BLaER1 treated with 17β-estradiol and CSF1 and Interleukin-3, amounts not matched to agents 10 nM and 100 nM (cell line): ENCODE results near the gene AUTS2.

ENCODE experiments used
- H3K27ac ChIP-seq, 11 experiments: shearing (Covaris generic); formaldehyde crosslinking; 2 replicates each; pipeline ENCODE4 v1.8.1; 2022
- H3K27me3 ChIP-seq, 11 experiments: shearing (Covaris generic); formaldehyde crosslinking; 2 replicates each; pipeline ENCODE4 v1.8.1; 2022
- H3K36me3 ChIP-seq, 11 experiments: shearing (Covaris generic); formaldehyde crosslinking; 2 replicates each; pipeline ENCODE4 v1.8.1; 2022
- H3K4me1 ChIP-seq, 10 experiments: shearing (Covaris generic); formaldehyde crosslinking; 2 replicates each; pipeline ENCODE4 v1.8.1; 2022
- H3K4me2 ChIP-seq, 11 experiments: shearing (Covaris generic); formaldehyde crosslinking; 2 replicates each; pipeline ENCODE4 v1.8.1; 2022
- H3K4me3 ChIP-seq, 10 experiments: shearing (Covaris generic); formaldehyde crosslinking; 2 replicates each; pipeline ENCODE4 v1.8.1; 2022
- H3K9ac ChIP-seq, 11 experiments: shearing (Covaris generic); formaldehyde crosslinking; 2 replicates each; pipeline ENCODE4 v1.8.1; 2022
- H3K9me3 ChIP-seq, 11 experiments: shearing (Covaris generic); formaldehyde crosslinking; replicated peaks in 1 of 11; 2 replicates each; pipeline ENCODE4 v1.8.1; 2022
- H4K20me1 ChIP-seq, 11 experiments: shearing (Covaris generic); formaldehyde crosslinking; 2 replicates each; pipeline ENCODE4 v1.8.1; 2022
- Cebpa-rat ChIP-seq, 11 experiments: shearing (Covaris generic); IDR thresholded peaks; 2 replicates each; pipeline ENCODE4 v1.8.1; 2022

Gene AUTS2

GRCh38 chr7:69812756-69813155 lies 214.5 kb downstream of the AUTS2 start:
- Histone ChIP-seq H3K36me3 (peaks cover 0 to 5% (median 0%) of the 10 kb centered on the region in 11 experiments; a peak in 2 of 22 replicates), H3K4me1 (peaks cover 0 to 27% (median 19%) of the 10 kb centered on the region in 10 experiments; a peak in 16 of 20 replicates), H3K27me3 (no peaks in the 10 kb centered on the region), H4K20me1 (peaks cover 19 to 61% (median 36%) of the 10 kb centered on the region in 11 experiments; a peak in 15 of 22 replicates), H3K4me3 (no peak overlapping the region), H3K27ac (no peak overlapping the region), H3K9ac (no peak overlapping the region), H3K4me2 (0 out of 22 replicates have a peak overlapping the region, but pooled peaks of 3 of the 11 experiments have one; percentile 2 to 9 (median 2)), H3K9me3 (peaks cover 0 to 10% (median 0%) of the 10 kb centered on the region in 11 experiments; a peak in 1 of 22 replicates)
- no peak for TF ChIP-seq Cebpa-rat (IDR thresholded peaks at IDR 0.05)

- Histone ChIP-seq H3K36me3 (peaks cover 0 to 5% (median 0%) of the 10 kb centered on the region in 11 experiments; a peak in 1 of 22 replicates), H3K27ac (no peak overlapping the region), H3K9me3 (peaks cover 0 to 5% (median 0%) of the 10 kb centered on the region in 11 experiments; a peak in 1 of 22 replicates), H4K20me1 (peaks cover 19 to 71% (median 42%) of the 10 kb centered on the region in 11 experiments; a peak in 15 of 22 replicates), H3K4me1 (peaks cover 0 to 27% (median 19%) of the 10 kb centered on the region in 10 experiments; a peak in 16 of 20 replicates), H3K9ac (no peak overlapping the region), H3K27me3 (no peaks in the 10 kb centered on the region), H3K4me3 (no peak overlapping the region), H3K4me2 (peak overlapping the region in 6 of 11 experiments; percentile 4 to 43 (median 26); a peak in 8 of 22 replicates)
- no peak for TF ChIP-seq Cebpa-rat (IDR thresholded peaks at IDR 0.05)
Measured at GRCh38 chr7:69813637-69814240, 215.5 kb downstream of the AUTS2 start.

- Histone ChIP-seq H3K4me3 (no peak overlapping the region), H4K20me1 (peaks cover 19 to 75% (median 45%) of the 10 kb centered on the region in 11 experiments; a peak in 15 of 22 replicates), H3K9me3 (no peaks in the 10 kb centered on the region), H3K9ac (no peak overlapping the region), H3K27me3 (no peaks in the 10 kb centered on the region), H3K27ac (no peak overlapping the region), H3K36me3 (peaks cover 0 to 4% (median 0%) of the 10 kb centered on the region in 11 experiments; a peak in 1 of 22 replicates), H3K4me1 (peaks cover 0 to 34% (median 19%) of the 10 kb centered on the region in 10 experiments; a peak in 17 of 20 replicates), H3K4me2 (peak overlapping the region in 7 of 11 experiments; percentile 3 to 43 (median 25); a peak in 9 of 22 replicates)
- no peak for TF ChIP-seq Cebpa-rat (IDR thresholded peaks at IDR 0.05)
Measured at GRCh38 chr7:69814421-69814962, 216.2 kb downstream of the AUTS2 start.

- Histone ChIP-seq H4K20me1 (peaks cover 19 to 81% (median 55%) of the 10 kb centered on the region in 11 experiments; a peak in 15 of 22 replicates), H3K4me2 (no peak overlapping the region), H3K36me3 (peaks cover 0 to 6% (median 0%) of the 10 kb centered on the region in 11 experiments; a peak in 4 of 22 replicates), H3K27me3 (no peaks in the 10 kb centered on the region), H3K27ac (no peak overlapping the region), H3K4me1 (peaks cover 0 to 35% (median 19%) of the 10 kb centered on the region in 10 experiments; a peak in 17 of 20 replicates), H3K9me3 (peaks cover 0 to 8% (median 0%) of the 10 kb centered on the region in 11 experiments; a peak in 3 of 22 replicates), H3K9ac (no peak overlapping the region), H3K4me3 (no peak overlapping the region)
- no peak for TF ChIP-seq Cebpa-rat (IDR thresholded peaks at IDR 0.05)
Measured at GRCh38 chr7:69816501-69816900, 218.2 kb downstream of the AUTS2 start.

- Histone ChIP-seq H3K4me3 (no peak overlapping the region), H3K27me3 (no peaks in the 10 kb centered on the region), H3K27ac (no peak overlapping the region), H3K9ac (no peak overlapping the region), H3K4me1 (peaks cover 0 to 40% (median 20%) of the 10 kb centered on the region in 10 experiments; a peak in 17 of 20 replicates), H3K9me3 (peaks cover 0 to 8% (median 0%) of the 10 kb centered on the region in 11 experiments; a peak in 3 of 22 replicates), H4K20me1 (peaks cover 19 to 78% (median 55%) of the 10 kb centered on the region in 11 experiments; a peak in 15 of 22 replicates), H3K4me2 (no peak overlapping the region), H3K36me3 (peaks cover 0 to 8% (median 0%) of the 10 kb centered on the region in 11 experiments; a peak in 4 of 22 replicates)
- no peak for TF ChIP-seq Cebpa-rat (IDR thresholded peaks at IDR 0.05)
Measured at GRCh38 chr7:69817121-69817520, 218.8 kb downstream of the AUTS2 start.

GRCh38 chr7:69817841-69818635 lies 219.8 kb downstream of the AUTS2 start:
- no peak for TF ChIP-seq Cebpa-rat (IDR thresholded peaks at IDR 0.05)
- Histone ChIP-seq H3K36me3 (peaks cover 0 to 8% (median 0%) of the 10 kb centered on the region in 11 experiments; a peak in 4 of 22 replicates), H3K4me3 (no peak overlapping the region), H4K20me1 (peaks cover 21 to 75% (median 51%) of the 10 kb centered on the region in 11 experiments; a peak in 16 of 22 replicates), H3K27me3 (no peaks in the 10 kb centered on the region), H3K4me1 (peaks cover 7 to 47% (median 28%) of the 10 kb centered on the region in 10 experiments), H3K9me3 (peaks cover 0 to 8% (median 0%) of the 10 kb centered on the region in 11 experiments; a peak in 3 of 22 replicates), H3K9ac (no peak overlapping the region), H3K4me2 (no peak overlapping the region; a peak in 1 of 22 replicates), H3K27ac (no peak overlapping the region)

- Histone ChIP-seq H3K4me1 (peaks cover 15 to 47% (median 29%) of the 10 kb centered on the region in 10 experiments), H3K9ac (no peak overlapping the region), H3K27ac (no peak overlapping the region), H3K4me3 (no peak overlapping the region), H3K27me3 (no peaks in the 10 kb centered on the region), H4K20me1 (peaks cover 21 to 73% (median 44%) of the 10 kb centered on the region in 11 experiments; a peak in 16 of 22 replicates), H3K36me3 (peaks cover 0 to 8% (median 0%) of the 10 kb centered on the region in 11 experiments; a peak in 4 of 22 replicates), H3K9me3 (peaks cover 0 to 8% (median 0%) of the 10 kb centered on the region in 11 experiments; a peak in 3 of 22 replicates), H3K4me2 (0 out of 22 replicates have a peak overlapping the region, but pooled peaks of 1 of the 11 experiments have one; percentile 6)
- peak in 3 of 11 experiments; percentile 16 to 36 (median 20); a peak in 2 of 22 replicates for TF ChIP-seq Cebpa-rat (IDR thresholded peaks at IDR 0.05)
Measured at GRCh38 chr7:69818636-69819332, 220.5 kb downstream of the AUTS2 start.

- Histone ChIP-seq H3K4me2 (peak overlapping the region in 2 of 11 experiments; percentile 6 to 10; a peak in 1 of 22 replicates), H3K4me1 (peaks cover 19 to 49% (median 29%) of the 10 kb centered on the region in 10 experiments), H3K9me3 (peaks cover 0 to 8% (median 0%) of the 10 kb centered on the region in 11 experiments; a peak in 3 of 22 replicates), H3K27me3 (no peaks in the 10 kb centered on the region), H3K9ac (no peak overlapping the region), H3K27ac (no peak overlapping the region), H3K36me3 (peaks cover 0 to 8% (median 0%) of the 10 kb centered on the region in 11 experiments; a peak in 4 of 22 replicates), H4K20me1 (peaks cover 19 to 71% (median 38%) of the 10 kb centered on the region in 11 experiments; a peak in 16 of 22 replicates), H3K4me3 (no peak overlapping the region)
- TF ChIP-seq Cebpa-rat (IDR thresholded peaks at IDR 0.05), result 0 out of 22 replicates have a peak, but pooled peaks of 1 of the 11 experiments have one; percentile 4
Measured at GRCh38 chr7:69819333-69819705, 221.0 kb downstream of the AUTS2 start.
